GM19099 (cell line): ENCODE results near the gene CHTOP.

Experiments used
- POLR2A ChIP-seq: IDR thresholded peaks from 3 replicates; pipeline ENCODE4 v1.6.1; 2011; ENCODE audit warnings: low read depth; ENCODE audit not compliant: insufficient read length; ENCODE audit errors: extremely low read depth

CHTOP gene

DNA sequence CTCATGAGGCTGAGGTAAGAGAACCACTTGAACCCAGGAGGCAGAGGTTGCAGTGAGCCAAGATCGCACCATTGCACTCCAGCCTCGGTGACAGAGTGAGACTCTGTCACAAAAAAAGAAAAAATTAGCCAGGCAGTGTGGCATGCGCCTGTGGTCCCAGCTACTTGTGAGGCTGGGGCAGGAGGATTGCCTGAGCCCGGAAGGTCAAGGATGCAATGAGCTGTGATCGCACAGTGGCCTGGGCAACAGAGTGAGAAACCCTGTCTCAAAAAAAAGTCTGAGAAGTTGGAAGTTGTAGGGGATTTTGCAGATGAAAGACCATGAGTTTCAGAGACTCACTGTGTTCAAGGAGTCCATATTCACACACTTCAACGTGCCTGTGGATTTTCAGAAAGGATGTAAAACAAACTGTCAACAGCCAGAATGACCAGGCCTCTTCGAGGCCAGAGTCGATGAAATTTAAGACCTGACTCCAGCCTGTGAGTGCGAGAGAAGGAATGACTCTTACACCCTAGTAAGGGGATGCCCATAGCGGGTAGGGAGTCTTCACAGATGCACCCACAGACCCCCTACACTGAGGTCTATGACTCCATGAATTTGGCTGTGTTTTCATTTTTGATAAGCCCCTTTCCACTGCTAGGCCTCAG is 8.8 kb upstream of the CHTOP start:
- no peak for TF ChIP-seq POLR2A

DNA sequence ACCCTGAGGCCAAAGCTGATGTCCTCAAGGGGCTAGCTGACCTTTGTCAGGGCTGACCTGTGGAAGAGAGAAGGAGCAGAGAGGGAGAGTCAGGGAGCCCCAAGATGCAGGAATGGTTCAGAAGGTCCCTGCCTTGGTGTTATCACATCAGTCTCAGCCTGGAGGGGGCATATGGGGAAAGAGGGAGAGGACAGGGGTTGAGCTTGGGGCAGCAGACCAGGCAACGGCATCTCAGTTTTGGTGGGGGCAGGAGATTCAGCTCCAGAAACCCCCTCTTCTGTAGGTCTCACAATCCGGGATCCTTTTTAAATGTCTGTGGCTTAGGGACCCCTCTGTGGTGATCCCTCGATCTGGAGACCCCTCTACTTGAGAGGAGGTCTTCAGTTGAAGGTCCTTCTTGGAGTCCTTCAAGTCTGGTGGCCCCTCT is 7.4 kb upstream of the CHTOP start:
- TF ChIP-seq POLR2A: no peak

DNA sequence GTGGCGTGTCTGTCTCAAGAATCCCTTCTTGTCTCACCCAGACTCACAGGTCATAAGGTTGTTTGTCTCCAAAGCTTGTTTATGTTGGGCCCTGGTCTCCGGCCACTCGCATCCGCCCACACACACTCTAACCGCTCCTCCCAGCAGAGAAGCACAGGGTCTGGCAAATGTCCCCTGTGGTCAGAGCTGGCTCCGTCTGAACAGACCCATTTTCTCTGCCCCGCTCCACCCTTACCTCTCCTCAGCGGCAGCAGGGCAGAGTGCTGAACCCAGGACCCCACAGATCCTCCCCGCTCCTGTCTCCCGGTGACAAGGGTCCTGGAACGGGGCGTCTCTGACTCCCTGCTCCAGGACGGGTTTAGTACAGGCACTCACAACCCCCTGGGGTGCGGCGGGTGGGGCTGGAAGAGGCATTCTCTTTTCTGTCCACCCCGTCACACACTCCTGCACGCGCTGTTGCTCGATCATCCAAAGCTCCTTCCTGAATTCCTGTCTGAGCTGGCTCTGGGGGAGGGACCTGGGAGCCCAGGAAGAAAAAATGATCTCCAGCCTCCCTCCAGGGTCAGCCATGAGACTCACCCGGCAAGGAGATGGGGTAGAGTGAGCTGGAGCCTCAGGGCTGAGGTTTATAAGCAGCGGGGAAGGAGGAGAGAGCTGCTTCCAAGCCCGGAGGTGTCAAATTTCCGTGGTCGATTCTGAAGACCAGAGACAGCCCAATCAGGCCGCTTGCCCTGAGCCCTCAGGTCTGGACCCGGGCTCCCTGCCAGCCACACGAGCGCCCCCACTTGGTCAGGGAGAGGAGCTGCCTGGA is 6.8 kb upstream of the CHTOP start, which contains the start of gene S100A13:
Gene S100A13, minus strand, starts transcription at position 602 of the 811 bp plus-strand sequence. CDS start 1,033 bp downstream, outside the sequence.
- TF ChIP-seq POLR2A: no peak

DNA sequence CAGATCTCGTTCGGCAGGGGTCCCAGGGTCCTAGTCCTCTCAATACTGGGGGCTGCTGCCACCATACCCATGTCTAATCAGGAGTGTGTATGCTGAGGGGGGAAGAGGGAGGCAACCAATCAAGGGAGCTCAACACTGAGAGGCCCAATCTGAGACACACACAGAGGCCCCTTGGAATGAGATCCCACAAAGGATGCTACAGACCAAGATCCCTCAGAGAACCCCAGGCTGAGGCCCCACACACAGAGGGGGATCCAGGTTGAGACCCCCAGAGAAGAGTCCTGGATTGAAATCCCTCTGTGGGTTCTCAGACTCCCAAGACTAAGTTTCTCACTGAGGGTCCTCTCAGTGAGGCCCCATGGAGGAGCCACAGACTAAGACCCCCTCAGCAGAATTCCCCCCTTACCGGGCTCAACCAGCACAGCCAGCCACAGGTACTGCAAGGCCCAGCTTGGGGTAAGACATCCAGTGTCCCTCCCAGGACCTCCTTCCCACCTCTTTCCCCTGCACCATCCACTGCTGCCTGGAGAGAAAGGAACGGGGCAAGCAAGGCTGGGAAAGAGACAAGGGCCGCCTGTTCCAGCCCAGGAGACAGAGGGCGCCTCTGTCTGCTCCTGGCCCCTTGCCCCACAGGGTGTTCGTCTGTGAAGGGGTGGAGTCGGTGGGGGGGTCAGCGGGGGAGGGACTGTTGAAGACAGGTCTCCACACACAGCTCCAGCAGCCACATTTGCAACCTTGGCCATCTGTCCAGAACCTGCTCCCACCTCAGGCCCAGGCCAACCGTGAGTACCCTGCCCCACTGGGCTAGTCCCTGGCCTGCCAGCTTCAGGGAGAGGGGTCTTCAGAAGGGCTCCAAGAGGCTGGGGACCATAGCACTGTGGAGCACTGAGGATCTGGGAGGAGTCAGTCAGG is 5.9 kb upstream of the CHTOP start, which contains the start of gene S100A1:
Gene S100A1, plus strand, starts transcription at position 720 of the 912 bp plus-strand sequence. CDS start 2,088 bp downstream, outside the sequence.
- TF ChIP-seq POLR2A: no peak

DNA sequence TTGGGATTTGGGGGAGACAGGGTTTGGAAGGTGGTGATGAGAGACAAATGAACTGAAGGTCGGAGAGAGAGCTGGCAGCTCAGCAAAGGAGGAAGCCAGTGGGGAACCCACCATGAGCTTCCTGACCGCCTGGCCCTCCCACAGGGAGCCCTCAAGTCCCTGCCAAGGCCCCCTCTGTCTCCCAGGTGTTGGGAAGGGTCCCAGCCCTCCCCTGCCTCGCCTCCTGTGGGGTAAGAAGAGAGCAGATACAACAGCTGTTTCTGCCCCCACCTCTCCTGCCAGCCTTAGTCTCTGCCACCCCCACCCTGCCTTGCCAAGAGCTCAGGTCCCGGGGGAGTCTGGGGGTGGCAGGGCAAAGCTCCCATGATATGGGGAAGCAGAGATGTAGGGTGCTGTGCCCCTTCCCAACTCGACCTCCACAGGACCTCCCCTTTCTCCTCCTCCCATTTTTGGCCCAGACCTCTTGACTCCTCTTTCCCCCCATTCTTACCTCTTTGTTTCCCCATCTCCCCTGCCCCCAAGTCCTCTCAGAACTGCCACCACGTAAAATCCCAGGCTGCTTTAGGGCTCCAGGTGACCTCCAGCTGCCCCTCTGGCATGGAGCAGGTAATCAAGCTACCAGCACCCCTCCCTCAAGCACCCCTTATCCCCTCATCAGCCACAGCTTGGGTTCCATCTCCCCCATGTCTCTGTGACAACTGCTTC is 5.1 kb upstream of the CHTOP start:
- TF ChIP-seq POLR2A: no peak

DNA sequence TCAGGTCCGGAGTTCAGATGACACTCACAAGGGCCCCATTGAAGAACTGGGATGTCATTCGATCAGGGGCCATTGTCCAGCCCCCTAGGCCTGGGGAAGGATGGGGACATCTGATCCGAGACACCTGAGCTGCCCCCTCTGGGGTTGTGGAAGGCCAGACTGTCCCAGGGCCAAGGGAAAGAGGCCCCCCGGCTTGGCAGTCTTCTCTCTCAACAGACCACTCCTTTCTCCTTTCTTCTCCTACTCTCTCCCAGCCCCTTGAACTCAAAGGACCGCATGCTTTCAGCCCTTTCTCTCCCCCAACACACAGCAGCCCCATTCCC is 4.6 kb upstream of the CHTOP start:
- TF ChIP-seq POLR2A: no peak

DNA sequence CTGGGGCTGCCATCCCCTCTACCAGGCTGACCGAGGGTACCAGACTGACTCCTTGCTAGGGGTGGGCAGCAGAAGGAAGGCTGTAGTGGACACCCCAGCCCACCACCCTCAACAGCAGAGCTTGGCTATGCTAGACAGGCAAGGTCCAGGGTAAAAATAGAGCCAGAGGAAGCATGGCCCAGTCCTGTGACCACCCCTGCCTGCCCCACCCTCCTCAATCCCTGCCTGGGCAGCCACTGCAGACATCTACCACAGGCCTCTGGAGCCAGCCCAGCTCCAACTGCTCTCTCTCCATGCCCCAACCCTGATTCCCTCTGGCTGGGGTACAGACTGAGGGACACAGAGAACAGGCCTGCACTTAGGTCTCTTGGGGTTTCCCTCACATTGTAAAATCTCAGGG is 3.9 kb upstream of the CHTOP start:
- TF ChIP-seq POLR2A: no peak

DNA sequence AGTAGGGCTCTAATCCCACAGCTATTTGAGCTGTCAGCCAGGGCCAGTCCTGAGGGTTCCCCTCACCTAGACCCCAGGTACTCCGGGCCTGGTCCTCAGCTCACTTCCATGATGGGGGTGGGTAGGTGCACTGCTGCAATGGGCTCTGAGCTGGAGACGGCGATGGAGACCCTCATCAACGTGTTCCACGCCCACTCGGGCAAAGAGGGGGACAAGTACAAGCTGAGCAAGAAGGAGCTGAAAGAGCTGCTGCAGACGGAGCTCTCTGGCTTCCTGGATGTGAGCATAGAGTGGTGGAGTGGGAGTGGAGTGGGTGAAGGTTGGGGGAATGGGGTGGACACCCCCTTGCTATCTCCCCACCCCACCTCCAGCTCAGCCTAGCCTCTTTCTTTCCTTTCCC is 3.5 kb upstream of the CHTOP start:
- TF ChIP-seq POLR2A: no peak

DNA sequence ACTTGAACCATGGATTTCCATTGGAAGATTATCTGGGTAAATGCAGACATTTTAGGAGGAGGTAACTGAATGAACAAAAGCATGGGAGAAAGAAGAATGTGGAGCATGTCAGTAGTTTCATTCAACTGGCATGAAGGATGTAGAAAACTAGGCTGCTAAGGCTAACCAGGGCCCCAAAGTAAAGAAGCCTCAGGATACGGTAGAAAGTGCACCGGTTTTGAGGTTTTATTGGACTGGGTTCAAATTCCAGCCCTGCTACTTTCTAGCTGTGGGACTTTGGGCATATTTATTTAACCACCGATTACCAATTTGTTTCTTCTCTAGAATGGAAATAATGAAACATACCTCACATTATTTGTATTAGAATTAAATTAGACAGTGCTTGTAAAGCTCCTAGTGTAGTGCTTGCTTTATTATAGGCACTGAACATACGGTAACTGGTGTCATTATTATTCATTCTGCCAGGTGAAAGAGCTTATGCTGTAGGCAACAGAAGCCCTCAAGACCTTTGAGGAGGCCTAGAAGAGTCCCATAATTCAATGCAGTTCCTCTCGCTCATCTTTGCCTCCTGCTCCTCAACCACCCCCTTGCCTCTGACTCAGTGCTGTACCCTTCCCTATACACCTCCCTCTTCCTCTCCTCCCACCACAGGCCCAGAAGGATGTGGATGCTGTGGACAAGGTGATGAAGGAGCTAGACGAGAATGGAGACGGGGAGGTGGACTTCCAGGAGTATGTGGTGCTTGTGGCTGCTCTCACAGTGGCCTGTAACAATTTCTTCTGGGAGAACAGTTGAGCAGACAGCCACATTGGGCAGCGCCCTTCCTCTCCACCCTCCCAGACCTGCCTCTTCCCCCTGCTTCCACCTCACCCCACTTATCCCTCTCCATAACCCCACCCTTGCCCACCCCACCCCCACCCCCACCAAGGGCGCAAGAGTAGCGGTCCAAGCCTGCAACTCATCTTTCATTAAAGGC is 2.5 kb upstream of the CHTOP start:
- TF ChIP-seq POLR2A: no peak

DNA sequence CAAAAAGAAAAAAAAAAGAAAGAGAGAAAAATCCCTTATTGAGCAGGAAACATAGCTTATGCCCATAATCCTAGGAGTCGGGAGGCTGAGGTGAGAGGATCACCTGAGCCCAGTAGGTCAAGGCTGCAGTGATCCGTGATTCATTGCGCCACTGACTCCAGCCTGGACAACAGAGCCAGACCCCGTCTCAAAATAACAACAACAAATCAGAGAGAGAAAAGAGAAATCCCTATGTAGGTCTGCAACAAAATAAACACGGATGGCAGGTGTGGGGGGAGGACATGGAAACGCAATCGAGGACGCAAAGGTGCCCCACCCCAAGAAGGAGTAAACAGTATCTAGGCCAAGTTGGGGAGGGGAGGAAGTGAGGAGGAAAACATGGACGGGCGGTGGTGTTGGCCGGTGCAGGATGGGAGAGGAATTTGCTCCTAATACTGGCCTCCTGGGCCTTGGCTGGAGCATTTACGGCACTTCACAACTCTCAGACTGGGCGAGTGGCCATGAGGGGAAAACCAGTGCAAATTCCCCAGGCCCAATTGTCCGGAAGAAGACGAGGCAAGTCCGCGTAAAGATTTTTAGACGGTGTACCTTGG is 609 bp upstream of the CHTOP start:
- TF ChIP-seq POLR2A: no peak

DNA sequence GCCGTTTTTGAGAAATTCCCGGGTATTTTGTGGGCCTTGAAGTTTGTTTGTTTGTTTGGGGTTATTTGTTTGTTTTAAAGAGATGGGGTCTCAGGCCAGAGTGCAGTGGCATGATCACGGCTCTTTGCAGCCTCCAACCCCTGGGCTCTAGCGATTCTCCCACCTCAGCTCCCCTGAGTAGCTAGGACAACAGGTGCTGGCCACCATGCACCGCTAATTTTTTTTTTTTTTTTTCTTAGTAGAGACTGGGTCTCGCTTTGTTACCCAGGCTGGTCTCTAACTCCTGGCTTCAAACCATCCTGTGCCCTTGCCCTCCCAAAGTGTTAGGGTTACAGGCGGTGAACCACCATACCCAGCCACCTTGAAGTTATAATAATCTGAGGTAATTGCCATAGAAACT is 2.0 kb downstream of the CHTOP start:
- no peak for TF ChIP-seq POLR2A

DNA sequence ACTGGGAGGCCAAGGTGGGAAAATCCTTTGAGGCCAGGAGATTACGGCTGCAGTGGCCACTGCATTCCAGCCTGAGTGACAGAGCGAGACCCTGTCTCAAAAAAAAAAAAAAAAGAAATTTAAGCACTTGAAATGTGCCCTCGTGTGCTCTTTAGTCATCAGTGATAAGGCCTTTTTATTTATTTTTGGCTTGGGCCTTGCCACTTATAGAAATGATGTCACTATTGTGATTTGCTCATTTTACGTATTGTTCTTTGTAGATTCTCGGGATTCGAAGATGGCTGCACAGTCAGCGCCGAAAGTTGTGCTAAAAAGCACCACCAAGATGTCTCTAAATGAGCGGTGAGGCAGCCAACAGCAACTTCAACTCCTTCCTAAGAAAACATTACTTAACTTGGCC is 2.4 kb downstream of the CHTOP start:
- no peak for TF ChIP-seq POLR2A

DNA sequence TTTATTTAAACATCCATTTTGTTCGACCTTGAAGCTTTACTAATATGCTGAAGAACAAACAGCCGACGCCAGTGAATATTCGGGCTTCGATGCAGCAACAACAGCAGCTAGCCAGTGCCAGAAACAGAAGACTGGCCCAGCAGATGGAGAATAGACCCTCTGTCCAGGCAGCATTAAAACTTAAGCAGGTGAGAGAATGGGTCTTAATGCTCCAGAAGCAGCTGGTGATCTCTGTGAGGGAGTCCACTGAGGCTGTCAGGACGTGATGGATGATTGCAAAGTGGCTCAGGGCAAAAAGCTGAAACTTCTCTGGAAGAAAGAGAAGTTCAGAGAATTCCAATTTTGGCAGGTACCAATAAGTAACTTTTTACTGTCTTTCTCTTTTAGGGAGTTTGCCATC is 4.4 kb downstream of the CHTOP start:
- no peak for TF ChIP-seq POLR2A
